PC-3 (cell line): ENCODE measurements around the gene NAPB.

Experiments used
- CTCF ChIP-seq: fragments of 300-600 bp; sonication (generic); conservative IDR thresholded peaks from 2 replicates; pipeline ENCODE4 v1.5.1; 2017; ENCODE audit warnings: antibody characterized with exemption, low read depth, mild to moderate bottlenecking, low read length
- EZH2 ChIP-seq: fragments of 300-600 bp; sonication (generic); IDR thresholded peaks from one replicate; pipeline ENCODE4 v1.6.1; 2017; ENCODE audit warnings: antibody characterized with exemption, mild to moderate bottlenecking, low read length; ENCODE audit not compliant: unreplicated experiment
- EZH2phosphoT487 ChIP-seq: fragments of 300-600 bp; sonication (generic); IDR thresholded peaks from 2 replicates; pipeline ENCODE4 v1.6.1; 2018; ENCODE audit warnings: mild to moderate bottlenecking, antibody characterized with exemption, low read length, borderline replicate concordance

GRCh38 chr20:23456409-23456808, 35.1 kb upstream of the NAPB start:
- no peak for TF ChIP-seq EZH2phosphoT487
- TF ChIP-seq CTCF: no peak
- TF ChIP-seq EZH2: no peak
